22Rv1 (cell line): Measurements from ENCODE around the gene GGTLC1.
"Not testable (repeated sequence)": the region's sequence is repeated elsewhere in the genome, so short reads cannot be mapped to it uniquely, and the experiment has no call there.

Experiments used
- ZFX ChIP-seq: fragments of 450-650 bp; IDR thresholded peaks from 2 replicates; pipeline ENCODE4 v1.6.1; 2017; ENCODE audit warnings: antibody characterized with exemption, borderline replicate concordance
- TF ChIP-seq, protein P1 (sequence below): fragments of 450-650 bp; IDR thresholded peaks from 2 replicates; pipeline ENCODE4 v1.5.1; 2017; ENCODE audit warnings: mild to moderate bottlenecking

DNA sequence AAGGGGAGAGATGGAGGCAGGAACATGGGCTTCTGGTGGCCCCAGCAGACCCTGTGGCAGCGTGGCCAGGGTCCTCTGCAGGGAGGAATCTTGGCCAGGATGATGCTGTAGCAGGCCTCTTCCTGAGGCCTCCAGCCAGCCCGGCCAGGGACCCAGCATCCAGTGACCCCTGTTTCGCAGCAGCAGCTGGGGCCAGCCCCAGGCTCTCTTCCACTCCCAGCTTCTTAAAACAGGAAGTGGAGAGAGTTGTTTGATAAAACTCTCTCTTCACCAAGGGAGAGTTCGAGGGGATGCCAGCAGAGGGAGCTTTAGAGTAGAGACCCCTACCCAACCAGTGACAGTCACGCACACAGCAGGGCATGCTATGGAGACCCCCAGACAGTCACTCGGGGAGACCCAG lies 10.1 kb downstream of the GGTLC1 start:
- TF ChIP-seq, protein P1, sequence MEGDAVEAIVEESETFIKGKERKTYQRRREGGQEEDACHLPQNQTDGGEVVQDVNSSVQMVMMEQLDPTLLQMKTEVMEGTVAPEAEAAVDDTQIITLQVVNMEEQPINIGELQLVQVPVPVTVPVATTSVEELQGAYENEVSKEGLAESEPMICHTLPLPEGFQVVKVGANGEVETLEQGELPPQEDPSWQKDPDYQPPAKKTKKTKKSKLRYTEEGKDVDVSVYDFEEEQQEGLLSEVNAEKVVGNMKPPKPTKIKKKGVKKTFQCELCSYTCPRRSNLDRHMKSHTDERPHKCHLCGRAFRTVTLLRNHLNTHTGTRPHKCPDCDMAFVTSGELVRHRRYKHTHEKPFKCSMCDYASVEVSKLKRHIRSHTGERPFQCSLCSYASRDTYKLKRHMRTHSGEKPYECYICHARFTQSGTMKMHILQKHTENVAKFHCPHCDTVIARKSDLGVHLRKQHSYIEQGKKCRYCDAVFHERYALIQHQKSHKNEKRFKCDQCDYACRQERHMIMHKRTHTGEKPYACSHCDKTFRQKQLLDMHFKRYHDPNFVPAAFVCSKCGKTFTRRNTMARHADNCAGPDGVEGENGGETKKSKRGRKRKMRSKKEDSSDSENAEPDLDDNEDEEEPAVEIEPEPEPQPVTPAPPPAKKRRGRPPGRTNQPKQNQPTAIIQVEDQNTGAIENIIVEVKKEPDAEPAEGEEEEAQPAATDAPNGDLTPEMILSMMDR, result not testable (repeated sequence)
- not testable (repeated sequence) for TF ChIP-seq ZFX
